Fibroblast of skin of left biceps (primary cell): Measurements from ENCODE around the gene SKI.
"Not testable (repeated sequence)": the region's sequence is repeated elsewhere in the genome, so short reads cannot be mapped to it uniquely, and the experiment has no call there.

Experiments
- DNase-seq, 2 experiments: peaks; one replicate each; pipeline ENCODE4 v3.0.0-alpha.2; 2013; ENCODE audit warnings: low read depth in 2 of 2

SKI gene

GRCh38 chr1:2320006-2320405 is 91.9 kb downstream of the SKI start:
- DNase-seq, result no peak

- no peak for DNase-seq
These were observed 92.9 kb downstream of the SKI start for GRCh38 chr1:2320760-2321667.

DNA sequence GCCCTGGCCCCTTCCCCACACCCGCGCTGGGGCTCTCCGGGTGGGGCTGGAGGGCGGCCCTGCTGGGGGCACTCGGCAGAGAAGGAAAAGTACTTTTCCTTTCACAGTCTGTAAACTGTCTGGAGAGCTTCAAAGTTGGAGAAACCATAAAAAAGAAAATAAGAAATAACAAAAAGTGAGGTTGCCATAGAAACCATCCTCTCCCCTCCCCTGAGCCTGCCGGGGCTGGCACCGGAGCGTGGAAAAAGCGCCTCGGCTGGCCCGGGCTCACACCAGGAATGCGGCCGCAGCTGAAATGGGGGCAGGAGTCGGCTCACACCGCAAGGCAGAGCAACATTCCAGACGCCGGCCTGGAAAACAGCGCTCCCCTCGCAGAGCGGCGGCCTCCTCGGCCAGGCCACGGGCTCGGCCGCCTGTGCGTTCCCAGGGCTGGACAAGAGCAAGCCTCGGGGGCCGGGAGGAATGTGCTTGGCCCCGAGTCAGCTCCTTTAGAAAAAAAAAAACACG is 94.0 kb downstream of the SKI start:
- peak; percentile 69 to 71 for DNase-seq

DNA sequence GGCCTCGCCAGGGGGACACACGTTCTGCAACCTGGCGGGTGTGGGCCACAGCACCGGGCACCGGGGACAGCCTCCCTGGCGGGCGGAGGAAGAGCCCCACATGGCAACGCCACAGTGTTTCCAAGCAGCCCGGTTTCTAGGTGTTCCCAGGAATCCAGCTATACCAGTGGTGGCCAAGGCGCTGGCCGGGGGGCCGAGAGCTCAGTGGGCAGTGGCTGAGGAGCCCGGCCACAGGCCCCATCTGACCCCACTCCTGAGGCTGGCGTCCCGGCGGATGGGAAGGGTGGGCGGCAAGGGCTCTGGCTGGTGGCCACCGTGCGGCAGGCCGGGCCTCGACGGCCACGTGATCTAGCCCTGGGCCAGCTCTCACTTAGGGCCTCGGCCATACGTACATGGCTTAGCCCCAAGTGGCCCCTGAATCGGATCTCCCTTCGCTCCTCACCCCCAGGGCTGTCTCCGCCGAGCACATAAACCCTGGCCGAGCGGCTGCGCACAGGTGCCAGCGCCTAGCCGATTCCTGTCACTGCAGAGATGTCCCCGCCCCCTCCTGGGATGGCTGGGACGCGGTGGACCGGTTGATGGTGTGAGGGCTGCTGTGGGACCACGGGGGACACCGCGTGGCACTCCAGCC is 94.6 kb downstream of the SKI start:
- no peak for DNase-seq

DNA sequence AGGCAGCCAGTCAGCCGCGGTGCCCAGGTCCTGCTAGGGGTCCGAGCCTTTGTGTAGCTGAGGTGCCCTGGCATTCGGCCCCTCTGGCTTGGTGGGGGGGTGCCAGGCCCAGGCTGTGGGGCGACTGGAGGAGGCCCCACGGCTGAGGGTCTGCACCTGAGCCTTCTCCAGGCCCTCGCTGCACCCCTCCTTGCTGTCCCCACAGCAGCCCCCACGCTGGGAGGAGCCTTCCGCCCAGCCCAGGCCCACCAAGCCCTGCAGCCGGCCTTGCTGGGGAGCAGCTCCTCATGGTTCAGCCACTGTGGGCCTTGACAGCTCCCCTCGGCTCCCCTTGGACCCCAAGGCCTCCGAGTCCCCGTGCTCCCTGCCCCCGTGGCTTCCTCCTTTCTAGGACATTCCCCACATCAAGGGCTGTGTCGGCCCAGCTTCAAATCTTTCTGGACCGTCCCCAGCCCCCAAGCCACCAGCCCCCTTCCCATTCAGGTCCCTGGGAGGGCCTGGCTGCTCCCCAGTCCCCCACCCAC is 95.4 kb downstream of the SKI start:
- DNase-seq, result no peak

GRCh38 chr1:2324553-2325366 is 96.6 kb downstream of the SKI start:
- DNase-seq, result no peak

DNA sequence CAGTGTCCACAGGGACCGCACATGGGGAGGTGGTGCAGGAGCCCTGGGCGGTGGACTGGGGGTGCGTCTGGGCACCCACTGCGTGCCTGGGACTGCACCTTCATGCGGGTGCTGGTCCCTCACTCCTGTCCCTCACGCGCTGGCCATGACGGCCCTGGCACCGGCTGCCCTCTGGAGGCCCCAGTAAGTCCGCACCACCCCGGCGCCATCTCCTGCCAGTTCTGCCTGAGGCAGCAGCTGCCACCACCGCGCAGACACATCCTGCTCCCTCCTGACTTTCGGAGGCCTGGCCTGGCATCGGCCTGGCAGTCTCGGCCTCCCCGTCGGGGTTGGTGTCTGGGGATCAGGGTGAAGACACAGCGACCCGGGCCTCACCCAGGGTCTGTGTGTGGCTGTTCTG is 98.4 kb downstream of the SKI start:
- DNase-seq, result no peak

DNA sequence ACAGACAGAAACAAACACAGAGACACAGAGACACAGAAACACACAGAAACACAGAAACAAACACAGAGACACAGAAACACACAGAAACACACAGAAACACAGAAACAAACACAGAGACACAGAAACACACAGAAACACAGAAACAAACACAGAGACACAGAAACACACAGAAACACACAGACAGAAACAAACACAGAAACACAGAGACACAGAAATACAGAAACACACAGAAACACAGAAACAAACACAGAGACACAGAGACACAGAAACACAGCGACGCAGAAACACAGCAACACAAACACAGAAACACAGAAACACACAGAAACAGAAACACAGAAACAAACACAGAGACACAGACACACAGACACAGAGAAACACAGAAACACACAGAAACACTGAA is 99.0 kb downstream of the SKI start:
- DNase-seq, result not testable (repeated sequence)

GRCh38 chr1:2327841-2328240 is 99.7 kb downstream of the SKI start:
- no peak for DNase-seq

DNA sequence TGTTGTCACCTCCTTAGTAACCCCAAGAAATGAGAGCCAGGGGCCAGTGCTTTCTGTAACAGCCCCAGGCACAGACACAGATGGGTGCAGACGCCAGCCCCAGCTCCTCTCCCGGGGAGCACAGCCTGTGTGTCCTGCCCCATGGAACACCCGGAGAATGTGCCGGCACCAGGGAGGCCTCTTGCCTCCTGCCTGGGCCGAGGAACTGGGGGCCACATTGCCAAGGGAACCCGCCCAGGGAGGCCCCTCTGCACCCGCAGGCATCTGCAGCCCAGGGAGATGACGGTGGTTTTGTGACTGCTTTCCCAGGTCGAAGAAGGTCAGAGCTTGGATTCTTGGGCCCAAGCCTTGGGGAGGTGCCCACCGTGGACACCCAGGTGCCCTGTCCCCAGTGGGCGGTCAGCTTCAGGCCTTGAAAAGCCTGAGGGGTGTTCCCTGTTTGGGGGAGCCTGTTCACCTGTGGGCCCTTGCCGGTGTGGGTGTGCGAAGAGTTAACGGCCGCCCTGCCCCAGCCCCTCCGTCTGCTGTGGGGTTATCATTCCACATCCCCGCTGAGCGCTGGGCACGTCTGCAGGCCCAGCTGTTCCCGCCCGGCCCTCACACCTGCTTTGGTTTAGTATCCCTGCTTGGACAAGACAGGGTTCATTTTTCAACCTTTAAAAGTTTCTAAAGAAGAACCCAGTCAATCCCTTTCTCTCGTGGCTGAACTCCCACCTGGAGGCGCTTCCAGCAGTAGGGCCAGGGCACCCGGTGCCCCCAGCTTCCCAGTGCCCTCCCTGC is 100.7 kb downstream of the SKI start:
- DNase-seq, result no peak

DNA sequence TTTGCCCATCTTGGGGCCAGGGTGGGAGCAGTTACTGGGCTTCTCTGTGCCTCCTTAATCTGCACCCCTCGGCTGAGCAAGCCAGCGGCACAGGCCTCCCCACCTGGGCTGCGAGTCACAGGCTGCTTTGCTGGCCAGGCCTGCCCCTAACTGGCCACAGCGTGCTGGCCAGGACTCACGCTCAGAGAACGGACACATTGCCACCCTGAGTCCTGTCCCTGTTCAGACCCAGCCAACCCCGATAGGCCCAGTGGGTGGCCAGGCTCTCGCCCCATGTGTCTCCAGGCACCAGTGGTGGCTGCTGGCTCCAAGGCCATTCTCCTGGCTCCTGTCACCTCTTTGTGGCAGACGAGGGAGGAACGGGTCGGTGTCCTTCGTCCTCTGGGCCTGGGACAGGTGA is 101.9 kb downstream of the SKI start:
- no peak for DNase-seq

- peak; percentile 87 for DNase-seq
These were observed 102.5 kb downstream of the SKI start for GRCh38 chr1:2330519-2331199.

- no peak for DNase-seq
These were observed 103.1 kb downstream of the SKI start for GRCh38 chr1:2331200-2331544.

GRCh38 chr1:2331580-2331979 is 103.5 kb downstream of the SKI start:
- not testable (repeated sequence) for DNase-seq

DNA sequence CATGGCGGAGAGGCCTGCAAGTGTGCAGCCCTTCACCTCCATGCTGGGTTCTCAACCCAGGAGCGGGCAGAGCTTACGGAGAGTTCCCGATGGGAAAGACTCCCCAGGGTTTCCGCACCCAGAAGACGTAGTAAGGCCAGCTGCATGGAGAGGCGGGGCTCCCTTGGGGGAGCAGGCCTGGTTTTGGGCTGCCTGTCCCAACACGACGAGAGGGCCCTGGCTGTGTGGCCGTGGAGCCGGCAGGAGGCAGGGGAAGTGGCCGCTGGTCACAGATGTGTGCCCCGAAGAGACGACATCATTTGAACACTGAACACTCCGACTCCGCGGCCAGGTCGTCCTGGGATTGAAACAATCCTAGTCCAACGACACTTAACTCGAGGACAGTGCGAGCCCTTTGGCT is 106.2 kb downstream of the SKI start:
- DNase-seq, result no peak

DNA sequence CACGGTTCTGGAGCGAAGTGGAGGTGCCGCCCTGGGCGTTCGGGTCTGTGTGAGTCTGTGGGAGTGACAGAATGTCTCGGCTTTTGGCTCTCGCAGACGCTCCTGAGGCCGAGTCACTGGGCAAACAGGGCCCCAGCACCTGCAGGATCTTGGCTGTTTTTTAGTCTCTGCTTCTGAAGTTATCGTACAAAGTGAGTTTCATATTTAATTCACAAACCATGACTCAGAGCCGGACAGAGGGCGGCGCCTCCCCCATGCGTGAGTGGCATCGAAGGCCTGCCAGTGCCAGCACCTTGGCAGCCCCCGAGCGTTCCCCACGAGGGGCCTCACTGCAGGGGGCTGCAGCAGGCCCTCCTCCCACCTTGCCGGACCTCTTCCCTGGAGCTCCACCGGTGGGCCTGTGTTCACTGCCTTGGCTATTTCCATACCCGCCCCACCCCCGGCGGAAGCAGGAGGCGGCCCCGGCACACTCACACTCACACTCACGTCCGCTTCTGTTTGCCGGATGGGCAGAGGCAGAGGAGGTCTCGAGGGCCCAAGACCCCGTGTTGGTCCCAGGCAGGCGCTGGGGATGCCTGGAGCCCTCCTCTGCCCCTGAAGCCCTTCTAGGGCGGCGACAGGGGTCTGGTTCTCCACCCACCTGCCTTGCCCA is 106.9 kb downstream of the SKI start:
- no peak for DNase-seq

DNA sequence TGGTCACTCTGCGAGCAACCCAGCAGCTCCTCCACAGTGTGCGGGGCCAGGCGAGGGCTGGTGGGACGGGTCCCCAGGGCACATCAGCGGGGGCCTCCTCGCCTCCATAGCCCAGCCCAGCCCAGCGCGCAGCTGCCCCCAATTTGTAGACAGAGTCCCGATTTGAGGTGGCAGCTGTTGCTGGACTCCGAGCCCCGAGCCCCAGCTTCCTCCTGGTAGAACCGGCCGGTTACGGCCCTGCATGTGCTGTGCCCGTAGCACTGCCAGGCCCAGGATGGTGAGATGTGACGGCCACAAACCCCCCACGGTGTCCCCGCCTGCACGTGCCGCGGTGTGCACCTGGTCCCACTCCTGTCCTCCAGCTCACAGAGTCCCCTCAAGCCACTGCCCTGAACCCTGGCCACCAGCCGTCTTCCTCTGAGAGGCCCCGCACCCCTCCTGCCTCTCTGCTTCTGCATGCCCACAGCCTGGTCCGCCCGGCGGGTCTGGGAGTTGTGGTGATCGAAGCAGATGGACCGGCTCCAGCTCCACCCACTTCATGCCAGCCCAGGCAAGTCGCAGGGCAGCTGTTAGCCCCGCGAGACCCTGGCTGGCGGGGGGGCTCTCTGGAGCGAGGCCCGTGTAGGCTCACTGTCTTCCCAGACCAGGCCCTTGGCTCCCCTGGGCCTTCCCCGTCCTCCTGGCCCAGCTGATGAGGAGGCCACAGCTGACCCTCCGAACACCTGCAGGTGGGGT is 107.8 kb downstream of the SKI start:
- no peak for DNase-seq

- DNase-seq, result no peak
These were observed 108.4 kb downstream of the SKI start for GRCh38 chr1:2336499-2336898.

DNA sequence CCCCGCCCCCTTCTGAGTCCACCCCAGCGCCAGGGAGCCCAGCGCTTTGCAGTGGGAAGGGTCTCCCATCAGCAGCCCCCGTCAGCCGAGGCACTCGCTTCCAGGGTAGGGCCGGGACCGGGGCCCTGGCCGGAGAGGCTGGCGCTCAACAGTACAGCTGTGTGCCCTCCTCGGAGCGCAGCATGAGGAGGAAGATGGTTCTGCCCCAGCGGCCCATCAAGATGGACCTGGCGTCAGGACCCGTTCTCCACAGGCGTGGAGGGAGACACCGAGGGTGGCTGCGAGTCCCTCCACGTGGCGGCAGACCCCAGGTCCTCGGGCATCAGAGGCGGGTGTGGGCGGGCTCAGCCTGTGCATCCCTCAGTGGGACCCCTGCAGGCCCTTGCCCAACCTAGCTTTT is 109.0 kb downstream of the SKI start:
- no peak for DNase-seq

DNA sequence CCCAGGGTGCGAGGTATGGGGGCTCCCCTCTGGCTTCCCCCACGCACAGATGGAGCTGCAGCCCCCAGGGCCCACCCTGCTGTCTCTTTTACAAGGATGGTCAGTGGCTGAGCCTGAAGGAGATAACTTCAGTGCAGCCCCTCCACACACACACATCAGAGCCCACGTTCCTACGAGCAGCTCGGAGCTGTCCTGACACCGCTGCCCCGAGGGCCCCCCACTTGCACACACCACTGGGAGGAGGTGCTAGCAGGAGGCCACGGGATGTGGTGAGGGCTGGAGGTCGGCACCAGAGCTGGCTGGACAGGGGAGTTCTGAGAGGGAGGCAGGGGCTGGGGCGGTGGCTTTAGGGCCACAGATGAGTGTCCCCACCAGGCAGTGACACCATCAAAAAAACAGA is 109.4 kb downstream of the SKI start:
- no peak for DNase-seq
